Prostate gland (tissue), 2 donors: ENCODE measurements around the gene ENO2. TPM values are rescaled to one million over a fixed set of nuclear protein-coding genes. Genes with fewer than 3 reads are reported as not detected.

Source experiments
- DNase-seq: peaks from one replicate; pipeline ENCODE4 v3.0.0-alpha.2; 2019; ENCODE audit warnings: low spot score
- H3K27ac ChIP-seq, 2 donors: fragments of 200-600 bp; sonication (generic); 2 replicates each; pipeline ENCODE4 v1.5.1; 2017 to 2019
- H3K27me3 ChIP-seq: fragments of 200-600 bp; sonication (generic); replicated peaks from 2 replicates; pipeline ENCODE4 v1.5.1; 2019; ENCODE audit not compliant: insufficient read depth
- H3K36me3 ChIP-seq, 2 donors: fragments of 200-600 bp; sonication (generic); 1 replicate in 1 of 2; 2 replicates in 1 of 2; pipeline versions ENCODE4 v1.5.1 to v1.8.1; 2017 to 2019
- H3K4me1 ChIP-seq: fragments of 200-600 bp; sonication (generic); replicated peaks from 2 replicates; pipeline ENCODE4 v1.5.1; 2019
- H3K4me3 ChIP-seq, 2 donors: fragments of 200-600 bp; sonication (generic); 2 replicates each; pipeline ENCODE4 v1.5.1; 2017 to 2019
- H3K9me3 ChIP-seq: fragments of 200-600 bp; sonication (generic); 2 replicates; pipeline ENCODE4 v1.5.1; 2017
- CTCF ChIP-seq, 4 experiments: fragments of 200-600 bp in 2 of 4; fragments of 450-650 bp in 2 of 4; sonication (generic) in 2 of 4; IDR thresholded peaks; 1 replicate in 3 of 4; 2 replicates in 1 of 4; pipeline ENCODE4 v1.5.1; 2016 to 2019; ENCODE audit warnings: antibody characterized with exemption in 4 of 4, mild to moderate bottlenecking in 2 of 4, moderate library complexity in 2 of 4
- POLR2A ChIP-seq: fragments of 450-650 bp; IDR thresholded peaks from one replicate; pipeline ENCODE4 v1.6.1; 2016; ENCODE audit warnings: antibody characterized with exemption, mild to moderate bottlenecking
- POLR2AphosphoS5 ChIP-seq: sonication (generic); formaldehyde crosslinking; IDR thresholded peaks from one replicate; pipeline ENCODE4 v1.6.1; 2017; ENCODE audit warnings: antibody characterized with exemption
- WGBS: methylation state at CpG from one replicate; pipeline ENCODE4 v1.1.5; 2018; 5-methylcytosine and 5-hydroxymethylcytosine counted together
- intact Hi-C: fragments of 100-400 bp; cut with DNase I; formaldehyde crosslinking; loops from one replicate; pipeline ENCODE4 v1.14.2; 2022
- total RNA-seq, 2 donors: library from RNA; depleted of rRNA; stranded (reverse); fragments of >200 nt; gene quantifications; one replicate each; pipeline ENCODE4 v1.1.0, GENCODE V29; 2016

Gene ENO2
- total RNA-seq, 2 donors from 2014 or later, result 6.9 to 13.0 TPM

GRCh38 chr12:6959058-6959804, 44.9 kb downstream of the ENO2 start:
- H3K4me1 ChIP-seq, result peaks cover 6% of the 10 kb centered on the region
- no peaks in the 10 kb centered on the region for H3K36me3 ChIP-seq
- peak overlapping the region in 1 of 2 donors; percentile 26 for H3K27ac ChIP-seq
- intact Hi-C loops, result no loop called here
- WGBS, result 72% methylated on average over 23 of the region's 24 CpGs
- no peak overlapping the region for H3K4me3 ChIP-seq
- TF ChIP-seq CTCF (IDR thresholded peaks at IDR 0.05), result no peak
- no peak for TF ChIP-seq POLR2AphosphoS5
- no peaks in the 10 kb centered on the region for H3K9me3 ChIP-seq
- no peaks in the 10 kb centered on the region for H3K27me3 ChIP-seq
- no peak for DNase-seq

DNA sequence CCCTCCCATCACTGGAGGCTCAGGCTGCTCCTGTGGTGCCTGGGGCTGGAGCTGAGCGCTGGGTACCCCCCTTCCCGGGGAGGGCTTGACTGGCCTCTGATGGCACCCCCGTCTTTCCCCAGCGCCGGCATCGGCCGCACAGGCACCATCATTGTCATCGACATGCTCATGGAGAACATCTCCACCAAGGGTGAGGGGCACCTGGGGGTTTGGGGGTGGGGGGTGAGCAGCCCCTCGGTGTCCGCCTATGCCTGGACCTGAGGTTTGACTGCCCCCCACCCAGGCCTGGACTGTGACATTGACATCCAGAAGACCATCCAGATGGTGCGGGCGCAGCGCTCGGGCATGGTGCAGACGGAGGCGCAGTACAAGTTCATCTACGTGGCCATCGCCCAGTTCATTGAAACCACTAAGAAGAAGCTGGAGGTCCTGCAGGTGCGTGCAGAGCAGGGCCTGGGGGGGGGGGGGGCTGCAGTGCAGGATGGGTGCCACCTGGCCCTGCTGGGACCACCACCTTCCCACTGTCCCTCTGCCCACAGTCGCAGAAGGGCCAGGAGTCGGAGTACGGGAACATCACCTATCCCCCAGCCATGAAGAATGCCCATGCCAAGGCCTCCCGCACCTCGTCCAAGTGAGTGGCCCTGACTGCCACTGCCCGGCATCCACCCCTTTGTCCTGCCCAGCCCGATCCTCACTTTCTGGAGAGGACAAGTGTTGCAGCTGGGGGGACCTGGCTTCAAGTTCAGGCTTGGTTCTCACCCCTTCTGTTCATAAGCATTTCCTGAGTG, 45.6 kb downstream of the ENO2 start:
- Histone ChIP-seq H3K4me3 (no peak overlapping the region), H3K27ac (peak overlapping the region in 1 of 2 donors; percentile 98), H3K36me3 (no peaks in the 10 kb centered on the region), H3K9me3 (no peaks in the 10 kb centered on the region), H3K4me1 (peaks cover 9% of the 10 kb centered on the region), H3K27me3 (no peaks in the 10 kb centered on the region)
- DNase-seq, result no peak
- TF ChIP-seq POLR2AphosphoS5 (no peak), POLR2A (no peak), CTCF (IDR thresholded peaks at IDR 0.05) (no peak)
- 89% methylated on average over 18 of the region's 26 CpGs for WGBS
- intact Hi-C loops, result loop anchor here (10.0 kb wide), 1 partner anchor 85 kb away; the partner anchor contains the start of gene SPSB2

DNA sequence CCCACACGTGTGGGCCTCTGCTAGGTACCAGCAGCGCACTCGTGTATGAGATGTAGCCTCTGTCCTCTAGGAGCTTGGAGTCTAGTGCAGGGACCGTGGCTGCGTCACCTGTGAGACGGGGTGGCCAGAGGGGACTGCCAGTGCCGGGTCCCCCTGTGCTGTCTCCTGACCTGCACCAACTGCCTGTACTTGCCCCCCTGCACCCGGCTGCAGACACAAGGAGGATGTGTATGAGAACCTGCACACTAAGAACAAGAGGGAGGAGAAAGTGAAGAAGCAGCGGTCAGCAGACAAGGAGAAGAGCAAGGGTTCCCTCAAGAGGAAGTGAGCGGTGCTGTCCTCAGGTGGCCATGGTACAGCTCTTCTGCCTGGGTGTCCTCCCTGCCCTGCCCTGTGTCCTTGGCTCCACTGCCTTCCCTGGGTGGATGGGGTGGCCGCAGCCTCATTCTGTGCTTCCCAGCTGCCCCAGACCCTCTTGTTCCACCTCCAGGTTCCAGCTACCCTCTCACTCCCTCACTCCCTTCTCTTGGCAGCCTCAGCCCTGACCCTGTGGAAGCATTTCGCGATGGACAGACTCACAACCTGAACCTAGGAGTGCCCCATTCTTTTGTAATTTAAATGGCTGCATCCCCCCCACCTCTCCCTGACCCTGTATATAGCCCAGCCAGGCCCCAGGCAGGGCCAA, 46.4 kb downstream of the ENO2 start:
- Histone ChIP-seq H3K4me3 (peak overlapping the region in 1 of 2 donors; percentile 85), H3K9me3 (no peaks in the 10 kb centered on the region), H3K4me1 (peaks cover 11% of the 10 kb centered on the region), H3K27me3 (no peaks in the 10 kb centered on the region), H3K36me3 (peaks cover 0 to 5% of the 10 kb centered on the region in 2 donors), H3K27ac (peak overlapping the region; percentile 97 to 98)
- 71% methylated on average over 12 of the region's 13 CpGs for WGBS
- no peak for DNase-seq
- no peak for TF ChIP-seq CTCF (IDR thresholded peaks at IDR 0.05)
- no peak for TF ChIP-seq POLR2A
- TF ChIP-seq POLR2AphosphoS5, result no peak
- intact Hi-C loops, result loop anchor here (10.0 kb wide), 1 partner anchor 86 kb away; the partner anchor contains the start of gene SPSB2

- peak overlapping the region; percentile 97 to 98 for H3K27ac ChIP-seq
- TF ChIP-seq POLR2A (peak; percentile 43), POLR2AphosphoS5 (peak; percentile 56), CTCF (IDR thresholded peaks at IDR 0.05) (no peak)
- no peaks in the 10 kb centered on the region for H3K27me3 ChIP-seq
- peaks cover 14% of the 10 kb centered on the region for H3K4me1 ChIP-seq
- H3K4me3 ChIP-seq, result peak overlapping the region; percentile 53 to 85
- peak; percentile 58 for DNase-seq
- 20% methylated on average over 24 of the region's 24 CpGs for WGBS
- H3K36me3 ChIP-seq, result peaks cover 0 to 10% of the 10 kb centered on the region in 2 donors
- H3K9me3 ChIP-seq, result no peaks in the 10 kb centered on the region
- intact Hi-C loops, result loop anchor here (10.0 kb wide), 1 partner anchor 86 kb away; the partner anchor contains the start of gene SPSB2
Observed at GRCh38 chr12:6961278-6961694, 46.9 kb downstream of the ENO2 start.
